ENCODE results near the gene TMEM100.

The TMEM100 gene, protein sequence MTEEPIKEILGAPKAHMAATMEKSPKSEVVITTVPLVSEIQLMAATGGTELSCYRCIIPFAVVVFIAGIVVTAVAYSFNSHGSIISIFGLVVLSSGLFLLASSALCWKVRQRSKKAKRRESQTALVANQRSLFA

DNA sequence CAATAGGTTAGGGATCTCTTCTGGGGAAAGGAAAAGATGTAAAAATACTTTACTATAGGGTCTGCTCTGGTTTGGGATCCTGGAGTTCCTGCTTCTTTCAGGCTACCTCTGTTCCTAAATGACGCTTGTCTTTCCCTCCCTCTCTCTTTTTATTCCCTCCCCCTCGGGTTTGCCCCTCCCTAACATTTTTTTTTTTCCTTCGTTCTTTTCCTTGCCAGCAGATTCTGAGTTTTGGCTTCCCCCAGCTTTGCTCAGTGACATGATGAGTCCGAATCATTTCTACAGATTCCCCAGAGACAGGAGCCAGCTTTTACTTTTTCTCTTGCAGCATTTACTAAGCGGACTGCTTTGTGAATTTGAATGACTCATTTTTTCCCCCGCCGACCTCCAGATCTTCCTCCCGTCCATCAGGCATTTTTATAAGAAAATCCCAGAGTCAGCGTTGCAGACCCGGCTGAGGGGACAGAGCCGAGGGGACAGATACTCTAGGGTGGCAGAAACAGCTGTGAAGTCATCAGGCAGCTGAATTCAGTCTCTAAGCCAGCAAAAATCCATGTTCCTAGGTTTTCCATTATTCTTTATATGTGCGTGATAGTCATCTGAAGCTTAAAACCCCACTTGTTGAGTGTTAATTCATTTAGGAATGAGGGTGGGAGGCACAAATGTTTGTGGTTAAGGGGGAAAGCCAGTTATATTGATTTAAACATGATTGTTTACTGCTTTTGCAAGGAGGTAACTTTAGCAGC lies at the start of gene TMEM100:
Gene TMEM100 (minus strand): TSS at position 123 of the 746 bp plus-strand sequence. CDS start 1,794 bp downstream, outside the sequence.
- TF ChIP-seq, protein P1, sequence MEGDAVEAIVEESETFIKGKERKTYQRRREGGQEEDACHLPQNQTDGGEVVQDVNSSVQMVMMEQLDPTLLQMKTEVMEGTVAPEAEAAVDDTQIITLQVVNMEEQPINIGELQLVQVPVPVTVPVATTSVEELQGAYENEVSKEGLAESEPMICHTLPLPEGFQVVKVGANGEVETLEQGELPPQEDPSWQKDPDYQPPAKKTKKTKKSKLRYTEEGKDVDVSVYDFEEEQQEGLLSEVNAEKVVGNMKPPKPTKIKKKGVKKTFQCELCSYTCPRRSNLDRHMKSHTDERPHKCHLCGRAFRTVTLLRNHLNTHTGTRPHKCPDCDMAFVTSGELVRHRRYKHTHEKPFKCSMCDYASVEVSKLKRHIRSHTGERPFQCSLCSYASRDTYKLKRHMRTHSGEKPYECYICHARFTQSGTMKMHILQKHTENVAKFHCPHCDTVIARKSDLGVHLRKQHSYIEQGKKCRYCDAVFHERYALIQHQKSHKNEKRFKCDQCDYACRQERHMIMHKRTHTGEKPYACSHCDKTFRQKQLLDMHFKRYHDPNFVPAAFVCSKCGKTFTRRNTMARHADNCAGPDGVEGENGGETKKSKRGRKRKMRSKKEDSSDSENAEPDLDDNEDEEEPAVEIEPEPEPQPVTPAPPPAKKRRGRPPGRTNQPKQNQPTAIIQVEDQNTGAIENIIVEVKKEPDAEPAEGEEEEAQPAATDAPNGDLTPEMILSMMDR (conservative IDR thresholded peaks at IDR 0.05) = no peak
- H3K27ac ChIP-seq = no peak within 1 kb of the TSS

DNA sequence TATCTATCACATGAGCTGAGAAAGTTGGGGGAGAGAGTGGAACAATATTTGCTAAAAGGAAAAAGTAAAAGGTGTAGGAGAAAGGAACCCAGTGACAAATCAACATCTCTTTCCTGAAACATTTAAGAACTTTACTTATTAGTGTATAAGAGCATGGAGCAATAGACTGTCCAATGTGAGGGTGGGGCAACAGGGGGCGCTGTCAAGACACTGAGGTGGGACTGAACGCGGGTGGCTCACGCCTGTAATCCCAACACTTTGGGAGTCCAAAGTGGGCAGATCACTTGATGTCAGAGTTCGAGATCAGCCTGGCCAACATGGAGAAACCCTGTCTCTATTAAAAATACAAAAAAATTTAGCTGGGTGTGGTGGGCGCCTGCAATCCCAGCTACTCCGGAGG lies 49.4 kb upstream of the TMEM100 start:
- H3K27ac ChIP-seq = no peak overlapping the region
- TF ChIP-seq, protein P1 (conservative IDR thresholded peaks at IDR 0.05) = no peak

DNA sequence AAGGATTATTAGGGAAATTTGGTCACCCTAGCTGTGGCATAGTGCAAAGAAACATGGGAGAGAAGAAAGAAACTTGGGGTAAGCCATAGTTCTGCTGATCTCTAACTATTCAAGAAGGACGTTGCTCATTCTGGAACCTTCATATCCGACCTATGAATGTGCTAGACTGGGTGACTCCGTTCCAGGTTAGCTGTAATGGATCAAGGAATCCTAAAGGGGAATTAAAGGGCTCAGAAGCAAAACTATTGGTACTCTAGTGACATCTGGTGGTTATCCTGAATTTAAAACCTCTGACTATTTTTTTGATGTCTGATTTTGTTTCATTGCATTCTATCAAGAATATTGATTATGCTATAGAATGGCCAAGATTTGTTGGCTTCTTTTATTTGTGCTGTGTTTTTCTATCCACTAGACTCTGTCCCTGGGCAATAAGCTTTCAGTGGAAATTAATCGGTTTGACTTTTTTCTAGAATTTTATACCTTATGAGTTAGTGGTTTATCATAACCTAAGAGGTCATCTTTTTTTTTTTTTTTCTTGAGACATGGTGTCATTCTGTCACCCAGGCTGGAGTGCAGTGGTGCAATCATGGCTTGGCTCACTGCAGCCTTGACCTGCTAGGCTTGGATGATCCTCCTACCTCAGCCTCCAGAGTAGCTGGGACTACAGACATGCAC lies 47.7 kb upstream of the TMEM100 start:
- H3K27ac ChIP-seq = no peak overlapping the region
- TF ChIP-seq, protein P1 (conservative IDR thresholded peaks at IDR 0.05) = peak; percentile 85

DNA sequence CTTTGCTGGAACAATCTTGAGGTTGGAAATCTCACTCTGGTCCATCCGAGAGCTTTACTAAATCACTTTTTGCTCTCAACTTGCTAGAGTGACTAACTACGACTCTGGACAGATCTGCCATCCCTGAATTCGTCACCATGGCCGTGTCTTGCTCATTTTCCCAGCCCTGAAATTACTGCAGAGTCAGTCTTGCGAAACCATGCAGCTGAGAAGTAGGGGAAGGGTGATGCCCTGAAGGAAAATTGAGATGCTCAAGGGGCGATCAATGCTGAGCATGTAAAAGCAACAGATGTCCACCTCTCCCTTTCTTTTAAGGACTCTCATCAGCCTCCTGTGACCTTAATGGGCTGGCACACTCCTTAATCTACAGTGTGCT lies 46.9 kb upstream of the TMEM100 start:
- TF ChIP-seq, protein P1 (conservative IDR thresholded peaks at IDR 0.05) = no peak
- no peak overlapping the region for H3K27ac ChIP-seq

DNA sequence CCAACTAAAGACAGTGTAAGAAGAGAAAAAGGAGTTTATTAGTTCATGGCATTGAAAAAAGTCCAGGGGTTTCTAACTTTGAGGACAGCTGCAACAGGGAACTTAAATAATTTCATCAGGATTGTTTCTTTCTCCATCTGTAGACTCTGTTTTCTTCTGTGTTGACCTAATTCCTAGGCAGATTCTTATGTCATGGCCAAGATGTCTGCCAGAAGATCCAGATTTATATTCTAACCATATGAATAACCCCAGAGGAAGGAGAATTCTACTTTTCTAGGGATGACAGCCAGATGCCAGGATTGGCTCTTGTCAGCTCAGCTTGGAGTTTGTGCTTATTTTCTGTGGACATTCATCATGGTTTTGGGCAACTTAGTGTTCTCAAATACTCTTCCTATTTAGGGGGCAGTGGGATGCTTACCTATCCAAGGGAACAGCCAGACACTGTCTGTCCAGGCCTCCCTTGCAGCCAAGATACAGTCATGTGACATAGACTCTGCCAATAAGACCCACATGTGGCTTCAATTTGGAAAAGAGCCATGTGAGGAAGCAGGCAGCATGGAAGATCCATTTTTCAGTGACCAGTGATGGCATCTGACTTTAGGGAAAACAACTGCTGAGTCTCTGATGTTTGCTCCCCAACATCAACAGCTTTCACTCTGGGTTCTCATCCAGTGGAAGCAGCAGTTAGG lies 46.4 kb upstream of the TMEM100 start:
- no peak overlapping the region for H3K27ac ChIP-seq
- TF ChIP-seq, protein P1 (conservative IDR thresholded peaks at IDR 0.05) = no peak

DNA sequence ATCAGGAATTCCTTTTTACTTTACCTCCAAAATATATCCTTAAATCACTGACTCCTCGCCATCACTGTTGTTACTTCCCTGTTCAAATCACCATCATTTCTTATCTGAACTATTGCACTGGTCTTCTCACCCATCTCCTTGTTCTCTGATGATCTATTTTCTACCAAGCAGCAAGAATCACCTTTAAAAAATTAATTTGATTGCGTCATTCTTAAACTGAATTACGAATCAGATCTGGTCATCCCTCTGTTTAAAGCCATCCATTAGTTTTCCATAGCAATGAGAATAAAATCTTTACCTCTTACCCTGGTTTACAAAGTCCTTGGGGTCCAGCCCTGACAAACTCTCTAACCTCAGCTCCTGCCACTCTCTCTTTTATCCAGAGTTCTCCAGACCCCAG lies 42.8 kb upstream of the TMEM100 start:
- TF ChIP-seq, protein P1 (conservative IDR thresholded peaks at IDR 0.05) = no peak

DNA sequence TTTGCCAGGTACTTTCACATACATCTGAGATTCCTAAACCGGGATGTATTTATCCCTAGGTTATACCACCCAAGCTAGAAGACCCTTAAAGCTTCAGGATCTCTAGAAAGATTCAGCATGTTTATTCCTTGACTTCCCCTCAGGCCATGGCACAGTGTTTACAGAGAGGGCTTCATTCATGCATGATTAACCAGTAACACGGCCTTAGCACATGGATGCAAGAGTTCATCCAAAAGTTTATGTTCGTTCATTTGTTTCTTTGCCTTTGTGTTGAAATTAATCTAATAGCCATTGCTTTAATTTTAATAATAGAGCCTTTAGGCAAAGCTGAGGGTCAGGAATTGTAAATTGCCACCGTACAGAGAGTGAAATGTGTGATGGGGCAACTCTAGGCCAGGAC lies 41.9 kb upstream of the TMEM100 start:
- TF ChIP-seq, protein P1 (conservative IDR thresholded peaks at IDR 0.05) = no peak
- no peak overlapping the region for H3K27ac ChIP-seq

More for the DNA sequence above, 42.8 kb upstream of the TMEM100 start:
- no peak overlapping the region for H3K27ac ChIP-seq
